DMS53 (cell line): Measurements from ENCODE around the gene EFCAB8.
"Not testable (repeated sequence)": the region's sequence is repeated elsewhere in the genome, so short reads cannot be mapped to it uniquely, and the experiment has no call there.

Source experiments
- DNase-seq: peaks from one replicate; lab custom pipeline; 2025; lab: John Stamatoyannopoulos, UW

The EFCAB8 gene

GRCh38 chr20:32959351-32960221, 100.9 kb downstream of the EFCAB8 start:
- DNase-seq = no peak

- DNase-seq = no peak
These were observed 101.4 kb downstream of the EFCAB8 start for GRCh38 chr20:32960222-32960518.

- no peak for DNase-seq
These were observed 102.4 kb downstream of the EFCAB8 start for GRCh38 chr20:32960849-32961731.

- DNase-seq = no peak
These were observed 103.3 kb downstream of the EFCAB8 start for GRCh38 chr20:32962053-32962452.

GRCh38 chr20:32962646-32963045, 103.9 kb downstream of the EFCAB8 start:
- DNase-seq = not testable (repeated sequence)

GRCh38 chr20:32963176-32963575, 104.5 kb downstream of the EFCAB8 start:
- DNase-seq = no peak

GRCh38 chr20:32964575-32964974, 105.9 kb downstream of the EFCAB8 start:
- DNase-seq = no peak

- no peak for DNase-seq
These were observed 106.4 kb downstream of the EFCAB8 start for GRCh38 chr20:32965115-32965514.

GRCh38 chr20:32965581-32966373, 107.1 kb downstream of the EFCAB8 start:
- DNase-seq = no peak

GRCh38 chr20:32966382-32966781, 107.7 kb downstream of the EFCAB8 start:
- no peak for DNase-seq

GRCh38 chr20:32966881-32967781, 108.4 kb downstream of the EFCAB8 start:
- DNase-seq = no peak

- DNase-seq = no peak
These were observed 109.3 kb downstream of the EFCAB8 start for GRCh38 chr20:32967961-32968457.

GRCh38 chr20:32968478-32969241, 109.9 kb downstream of the EFCAB8 start:
- no peak for DNase-seq

GRCh38 chr20:32969356-32970114, 110.8 kb downstream of the EFCAB8 start:
- DNase-seq = no peak

- no peak for DNase-seq
These were observed 111.6 kb downstream of the EFCAB8 start for GRCh38 chr20:32970115-32970972.

GRCh38 chr20:32970973-32971300, 112.2 kb downstream of the EFCAB8 start:
- no peak for DNase-seq

- DNase-seq = no peak
These were observed 113.0 kb downstream of the EFCAB8 start for GRCh38 chr20:32971703-32972161.
